AG09319 (cell line): ENCODE data around the gene CCNG2.

Source experiments
- DNase-seq: peaks from one replicate; pipeline ENCODE4 v3.0.0-alpha.2; 2010; ENCODE audit warnings: low read depth; ENCODE audit errors: extremely low read depth
- TF ChIP-seq, protein P1 (sequence below): IDR thresholded peaks from 2 replicates; pipeline ENCODE4 v1.5.1; 2011; ENCODE audit warnings: low read depth, mild to moderate bottlenecking, inconsistent platforms, low read length, moderate library complexity

Gene CCNG2

GRCh38 chr4:77196866-77197265 is 39.9 kb downstream of the CCNG2 start:
- no peak for DNase-seq
- TF ChIP-seq, protein P1, sequence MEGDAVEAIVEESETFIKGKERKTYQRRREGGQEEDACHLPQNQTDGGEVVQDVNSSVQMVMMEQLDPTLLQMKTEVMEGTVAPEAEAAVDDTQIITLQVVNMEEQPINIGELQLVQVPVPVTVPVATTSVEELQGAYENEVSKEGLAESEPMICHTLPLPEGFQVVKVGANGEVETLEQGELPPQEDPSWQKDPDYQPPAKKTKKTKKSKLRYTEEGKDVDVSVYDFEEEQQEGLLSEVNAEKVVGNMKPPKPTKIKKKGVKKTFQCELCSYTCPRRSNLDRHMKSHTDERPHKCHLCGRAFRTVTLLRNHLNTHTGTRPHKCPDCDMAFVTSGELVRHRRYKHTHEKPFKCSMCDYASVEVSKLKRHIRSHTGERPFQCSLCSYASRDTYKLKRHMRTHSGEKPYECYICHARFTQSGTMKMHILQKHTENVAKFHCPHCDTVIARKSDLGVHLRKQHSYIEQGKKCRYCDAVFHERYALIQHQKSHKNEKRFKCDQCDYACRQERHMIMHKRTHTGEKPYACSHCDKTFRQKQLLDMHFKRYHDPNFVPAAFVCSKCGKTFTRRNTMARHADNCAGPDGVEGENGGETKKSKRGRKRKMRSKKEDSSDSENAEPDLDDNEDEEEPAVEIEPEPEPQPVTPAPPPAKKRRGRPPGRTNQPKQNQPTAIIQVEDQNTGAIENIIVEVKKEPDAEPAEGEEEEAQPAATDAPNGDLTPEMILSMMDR = no peak

DNA sequence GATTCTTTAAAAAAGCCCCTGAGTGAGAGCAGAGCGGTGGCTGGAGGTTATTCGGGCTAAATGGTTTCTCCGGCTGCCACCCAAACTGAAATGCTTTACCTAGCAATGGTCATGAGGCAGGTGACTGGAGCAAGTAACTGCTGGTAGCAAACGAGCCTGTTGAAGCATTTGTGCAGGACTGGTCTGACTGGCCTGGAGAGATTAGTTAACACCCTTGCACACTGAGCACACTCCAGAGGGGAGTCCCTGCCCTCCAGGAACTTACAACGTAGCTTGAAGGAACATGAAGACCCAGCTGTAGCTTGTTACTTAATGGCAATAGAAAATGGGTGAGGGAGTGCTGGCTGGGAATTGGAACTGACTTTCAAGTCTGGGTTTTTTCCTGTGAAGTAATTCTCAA is 40.4 kb downstream of the CCNG2 start:
- no peak for DNase-seq
- TF ChIP-seq, protein P1 = no peak

DNA sequence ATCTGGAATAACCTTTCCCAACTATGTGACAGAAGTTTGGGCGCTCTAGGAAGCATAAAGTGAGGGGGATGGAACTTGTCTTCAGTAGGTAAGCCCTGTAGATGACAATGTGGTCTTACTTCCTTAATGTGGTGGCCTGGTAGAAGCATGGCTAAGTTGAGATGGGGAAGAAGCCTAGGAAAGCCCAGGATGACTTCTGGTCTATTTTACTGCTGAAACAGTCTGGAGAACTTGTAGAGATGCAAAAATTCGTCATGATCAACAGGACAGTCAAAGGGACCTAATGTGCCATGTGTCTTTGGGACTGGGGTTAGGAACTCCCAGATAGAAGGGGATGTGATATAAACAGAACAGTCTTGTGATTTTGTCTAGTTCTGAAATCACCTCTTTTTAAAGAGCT is 40.8 kb downstream of the CCNG2 start:
- no peak for DNase-seq
- TF ChIP-seq, protein P1 = no peak

GRCh38 chr4:77199276-77199675 is 42.3 kb downstream of the CCNG2 start:
- TF ChIP-seq, protein P1 = no peak

DNA sequence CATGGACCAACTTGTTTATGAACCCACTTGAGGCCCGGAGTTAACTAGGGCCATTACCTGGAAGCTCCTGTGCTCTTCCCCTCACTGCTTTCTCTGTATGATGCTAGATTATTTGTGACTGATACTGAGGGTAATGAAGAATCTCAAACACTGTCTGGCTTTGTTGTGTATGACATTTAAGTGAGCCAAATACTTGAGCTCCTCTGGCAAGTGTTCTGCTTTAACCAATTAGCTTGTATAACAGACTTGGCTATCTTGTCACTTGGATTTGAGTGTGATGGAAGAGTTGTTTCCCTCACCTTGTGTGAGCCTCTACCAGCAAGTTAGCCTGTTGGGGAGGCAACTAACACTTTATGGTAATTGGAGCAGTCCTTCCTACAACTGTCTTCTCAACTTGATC is 42.7 kb downstream of the CCNG2 start:
- DNase-seq = no peak
- TF ChIP-seq, protein P1 = no peak

More at GRCh38 chr4:77199276-77199675, 42.3 kb downstream of the CCNG2 start:
- no peak for DNase-seq

- no peak for DNase-seq
- TF ChIP-seq, protein P1 = no peak
Measured at GRCh38 chr4:77201343-77201742, 44.3 kb downstream of the CCNG2 start.

- TF ChIP-seq, protein P1 = no peak
- DNase-seq = no peak
Measured at GRCh38 chr4:77201857-77202256, 44.9 kb downstream of the CCNG2 start.
